PC-3 (cell line): ENCODE measurements around the gene PDCL3. TPM values are rescaled to one million over a fixed set of nuclear protein-coding genes. Genes with fewer than 3 reads are reported as not detected.

Source experiments
- ATAC-seq: fragments of 200-7000 bp; cut with Tn5 transposase; 2 replicates; pipeline ENCODE4 v1.9.1; 2020; ENCODE audit warnings: mild to moderate bottlenecking, moderate library complexity
- BruUV-seq: library from RNA; stranded (reverse); fragments of 400-500 nt; replicated peaks from 2 replicates; lab custom pipeline; 2021; lab: Mats Ljungman, UMichigan
- CTCF ChIA-PET: fragments of 300-600 bp; sonication (Branson Sonifier 250); formaldehyde crosslinking; loops from one replicate; lab custom pipeline; 2022; ENCODE audit warnings: antibody characterized with exemption; lab: Charles Lee
- POLR2A ChIA-PET: fragments of 300-600 bp; sonication (Branson Sonifier 250); formaldehyde crosslinking; loops from one replicate; lab custom pipeline; 2022; ENCODE audit warnings: antibody characterized with exemption; ENCODE audit not compliant: unreplicated experiment; lab: Charles Lee
- DNase-seq: peaks from one replicate; pipeline ENCODE4 v3.0.0-alpha.2; 2015
- H2AFZ ChIP-seq: fragments of 300-600 bp; sonication (generic); 2 replicates; pipeline ENCODE4 v1.6.0; 2016; ENCODE audit warnings: antibody characterized with exemption, low read length
- H3F3A ChIP-seq: fragments of 300-600 bp; sonication (generic); one replicate; pipeline ENCODE4 v1.6.0; 2017; ENCODE audit warnings: antibody characterized with exemption, low read length, control low read depth, mild to moderate bottlenecking; ENCODE audit not compliant: unreplicated experiment
- H3K27ac ChIP-seq: fragments of 300-600 bp; sonication (generic); 2 replicates; pipeline ENCODE4 v1.5.1; 2016; ENCODE audit warnings: mild to moderate bottlenecking, low read length
- H3K27me3 ChIP-seq: fragments of 300-600 bp; sonication (generic); 2 replicates; pipeline ENCODE4 v1.6.1; 2016; ENCODE audit warnings: low read length, mixed read lengths
- H3K36me3 ChIP-seq: fragments of 300-600 bp; sonication (generic); 2 replicates; pipeline ENCODE4 v1.6.1; 2016; ENCODE audit warnings: low read depth, mixed run types, low read length, mixed read lengths
- H3K4me1 ChIP-seq: fragments of 300-600 bp; sonication (generic); 2 replicates; pipeline ENCODE4 v1.5.1; 2016; ENCODE audit warnings: low read length; ENCODE audit not compliant: insufficient read depth
- H3K4me2 ChIP-seq: fragments of 300-600 bp; sonication (generic); 2 replicates; pipeline ENCODE4 v1.6.0; 2016; ENCODE audit warnings: low read length
- H3K4me3 ChIP-seq: fragments of 300-600 bp; sonication (generic); 2 replicates; pipeline ENCODE4 v1.5.1; 2016; ENCODE audit warnings: mild to moderate bottlenecking, low read length, mixed read lengths
- H3K79me2 ChIP-seq: fragments of 300-600 bp; sonication (generic); 2 replicates; pipeline ENCODE4 v1.6.1; 2017; ENCODE audit warnings: low read length, mixed read lengths
- H3K9ac ChIP-seq: fragments of 300-600 bp; sonication (generic); 2 replicates; pipeline ENCODE4 v1.6.0; 2016; ENCODE audit warnings: mild to moderate bottlenecking, low read length
- H3K9me2 ChIP-seq: fragments of 300-600 bp; sonication (generic); replicated peaks from 2 replicates; pipeline ENCODE4 v1.6.1; 2016; ENCODE audit warnings: mixed run types, low read length, mixed read lengths
- H3K9me3 ChIP-seq: fragments of 300-600 bp; sonication (generic); 2 replicates; pipeline ENCODE4 v1.6.1; 2016; ENCODE audit warnings: low read length, mixed read lengths
- H4K20me1 ChIP-seq: fragments of 300-600 bp; sonication (generic); 2 replicates; pipeline ENCODE4 v1.6.1; 2016; ENCODE audit warnings: low read length, mixed read lengths
- EZH2 ChIP-seq: fragments of 300-600 bp; sonication (generic); IDR thresholded peaks from one replicate; pipeline ENCODE4 v1.6.1; 2017; ENCODE audit warnings: antibody characterized with exemption, mild to moderate bottlenecking, low read length; ENCODE audit not compliant: unreplicated experiment
- EZH2phosphoT487 ChIP-seq: fragments of 300-600 bp; sonication (generic); IDR thresholded peaks from 2 replicates; pipeline ENCODE4 v1.6.1; 2018; ENCODE audit warnings: mild to moderate bottlenecking, antibody characterized with exemption, low read length, borderline replicate concordance
- intact Hi-C: fragments of 100-400 bp; cut with micrococcal nuclease; formaldehyde crosslinking; loops from 2 replicates; pipeline ENCODE4 v1.9.0; 2023
- total RNA-seq: library from RNA; depleted of rRNA; stranded (reverse); fragments of >200 nt; gene quantifications from 2 replicates; pipeline ENCODE4 v1.2.3, GENCODE V29; 2014
- TF ChIP-seq, protein P1 (sequence below): fragments of 300-600 bp; sonication (generic); conservative IDR thresholded peaks from 2 replicates; pipeline ENCODE4 v1.5.1; 2017; ENCODE audit warnings: antibody characterized with exemption, low read depth, mild to moderate bottlenecking, low read length

PDCL3 gene
- total RNA-seq, 1 experiment from 2014 or later: 27.2 TPM

DNA sequence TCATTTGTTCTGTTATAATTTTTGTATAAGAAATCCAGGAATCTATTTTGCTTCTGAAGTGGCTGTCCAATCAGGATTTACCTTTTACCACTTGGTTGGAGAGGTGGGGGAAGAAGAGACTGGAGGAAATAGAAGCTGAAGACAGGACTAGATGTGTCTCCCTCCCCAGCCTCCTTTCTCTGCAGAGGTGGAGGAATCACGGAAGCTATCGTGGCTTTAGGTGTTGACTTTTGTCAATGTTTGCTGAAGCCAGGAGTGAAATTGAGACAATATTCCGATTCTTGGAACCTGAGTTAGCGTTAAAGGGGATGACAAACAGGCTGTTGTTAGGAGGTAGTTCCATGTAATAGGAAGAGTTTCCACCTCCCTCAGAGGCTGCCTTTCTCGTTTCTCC lies 43.5 kb downstream of the PDCL3 start:
- Histone ChIP-seq H3K27ac (no peak overlapping the region; the same call in 1 of the 2 replicates), H3K9ac (peak overlapping the region; percentile 28), H3K4me3 (peak overlapping the region; percentile 57), H3K4me1 (peaks cover 9% of the 10 kb centered on the region; the same call in 1 of the 2 replicates), H3K27me3 (no peaks in the 10 kb centered on the region), H3K4me2 (peak overlapping the region; percentile 79), H4K20me1 (no peaks in the 10 kb centered on the region), H3K36me3 (no peaks in the 10 kb centered on the region), H3F3A (no peaks in the 10 kb centered on the region), H2AFZ (peak overlapping the region; percentile 84), H3K9me3 (no peaks in the 10 kb centered on the region), H3K9me2 (no peaks in the 10 kb centered on the region), H3K79me2 (no peaks in the 10 kb centered on the region)
- TF ChIP-seq, protein P1, sequence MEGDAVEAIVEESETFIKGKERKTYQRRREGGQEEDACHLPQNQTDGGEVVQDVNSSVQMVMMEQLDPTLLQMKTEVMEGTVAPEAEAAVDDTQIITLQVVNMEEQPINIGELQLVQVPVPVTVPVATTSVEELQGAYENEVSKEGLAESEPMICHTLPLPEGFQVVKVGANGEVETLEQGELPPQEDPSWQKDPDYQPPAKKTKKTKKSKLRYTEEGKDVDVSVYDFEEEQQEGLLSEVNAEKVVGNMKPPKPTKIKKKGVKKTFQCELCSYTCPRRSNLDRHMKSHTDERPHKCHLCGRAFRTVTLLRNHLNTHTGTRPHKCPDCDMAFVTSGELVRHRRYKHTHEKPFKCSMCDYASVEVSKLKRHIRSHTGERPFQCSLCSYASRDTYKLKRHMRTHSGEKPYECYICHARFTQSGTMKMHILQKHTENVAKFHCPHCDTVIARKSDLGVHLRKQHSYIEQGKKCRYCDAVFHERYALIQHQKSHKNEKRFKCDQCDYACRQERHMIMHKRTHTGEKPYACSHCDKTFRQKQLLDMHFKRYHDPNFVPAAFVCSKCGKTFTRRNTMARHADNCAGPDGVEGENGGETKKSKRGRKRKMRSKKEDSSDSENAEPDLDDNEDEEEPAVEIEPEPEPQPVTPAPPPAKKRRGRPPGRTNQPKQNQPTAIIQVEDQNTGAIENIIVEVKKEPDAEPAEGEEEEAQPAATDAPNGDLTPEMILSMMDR: no peak
- no peak for TF ChIP-seq EZH2
- no peak for TF ChIP-seq EZH2phosphoT487
- intact Hi-C loops: loop anchor here (2.0 kb wide), 1 partner anchor 378 kb away; no protein-coding TSS in a partner anchor
- peak; percentile 36 for ATAC-seq
- POLR2A ChIA-PET: interaction anchor here (0.5 kb wide), 1 partner anchor 161 kb away, joined by 4 read pairs; no protein-coding TSS in a partner anchor
- no TSS peak for BruUV-seq
- DNase-seq: peak; percentile 26
- CTCF ChIA-PET: interaction anchor here (0.5 to 0.6 kb wide), 2 partner anchors 212 to 396 kb away, joined by 4 to 5 read pairs; partner anchors contain the start of gene RPL31

DNA sequence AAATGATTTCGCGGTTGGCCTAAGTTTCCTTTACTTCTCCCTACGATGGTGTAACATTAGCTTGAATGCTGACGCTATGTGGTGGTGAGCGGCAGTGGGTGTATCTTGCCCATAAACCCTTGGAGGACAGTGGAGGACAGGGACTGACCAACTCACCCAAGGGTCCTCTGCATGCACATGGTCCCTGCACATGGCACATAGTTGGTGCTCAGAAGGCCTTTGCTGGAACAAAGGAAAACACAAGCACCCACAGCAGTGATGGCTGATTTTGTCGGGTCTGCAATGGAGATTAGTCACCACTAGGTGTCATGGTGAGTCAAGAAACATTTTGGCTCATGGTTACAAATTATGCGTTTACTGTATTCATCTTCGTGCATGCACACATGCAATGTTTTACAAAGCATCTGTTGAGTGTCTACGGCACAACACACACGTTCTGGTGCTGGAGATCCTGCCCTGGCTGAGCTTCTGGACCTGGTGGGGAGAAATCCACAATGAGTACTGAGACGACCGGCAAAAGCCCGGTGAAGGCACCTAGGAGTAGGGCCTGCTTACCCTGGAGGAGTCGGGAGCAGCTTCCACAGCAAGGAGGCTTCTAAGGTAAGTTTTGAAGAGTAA lies 44.0 kb downstream of the PDCL3 start:
- peak overlapping the region; percentile 84 for H2AFZ ChIP-seq
- ATAC-seq: peak; percentile 66
- H3K27ac ChIP-seq: no peak overlapping the region; the same call in 1 of the 2 replicates
- H4K20me1 ChIP-seq: no peaks in the 10 kb centered on the region
- BruUV-seq: no TSS peak
- no peak for TF ChIP-seq EZH2
- TF ChIP-seq, protein P1: peak; percentile 95
- CTCF ChIA-PET: interaction anchor here (0.5 kb wide), 2 partner anchors 212 kb away, joined by 3 to 4 read pairs; no protein-coding TSS in a partner anchor
- H3K4me3 ChIP-seq: peak overlapping the region; percentile 57
- H3K79me2 ChIP-seq: no peaks in the 10 kb centered on the region
- intact Hi-C loops: loop anchor here (2.0 kb wide), 1 partner anchor 378 kb away; no protein-coding TSS in a partner anchor
- no peaks in the 10 kb centered on the region for H3K36me3 ChIP-seq
- H3K4me2 ChIP-seq: peak overlapping the region; percentile 79
- no peaks in the 10 kb centered on the region for H3K9me3 ChIP-seq
- peak overlapping the region; percentile 28 for H3K9ac ChIP-seq
- H3K27me3 ChIP-seq: no peaks in the 10 kb centered on the region
- no peaks in the 10 kb centered on the region for H3F3A ChIP-seq
- DNase-seq: peak; percentile 78
- peaks cover 9% of the 10 kb centered on the region; the same call in 1 of the 2 replicates for H3K4me1 ChIP-seq
- POLR2A ChIA-PET: no interaction called here
- no peaks in the 10 kb centered on the region for H3K9me2 ChIP-seq

DNA sequence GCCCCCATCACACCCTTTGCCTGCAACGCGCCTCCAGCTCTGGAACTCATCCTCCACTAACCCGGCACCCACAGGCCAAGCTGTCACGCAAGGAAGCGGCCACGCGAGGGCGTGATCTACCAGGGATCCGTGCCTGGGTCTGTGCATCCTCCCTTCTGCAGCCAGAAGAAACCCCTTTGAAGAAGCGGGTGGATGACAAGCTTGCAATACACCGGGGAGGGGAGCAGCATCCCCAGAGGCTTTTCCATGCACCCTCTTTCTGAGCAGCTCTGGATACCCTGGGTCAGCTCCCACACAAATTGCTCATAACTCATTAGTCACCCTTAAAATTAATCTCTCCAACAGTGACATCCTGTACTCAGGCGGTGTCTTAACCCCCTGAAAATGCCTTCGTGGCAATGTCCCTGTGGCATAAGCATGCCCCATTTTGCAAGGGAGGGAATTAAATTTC lies 47.6 kb downstream of the PDCL3 start:
- H3K4me2 ChIP-seq: no peak overlapping the region
- no peaks in the 10 kb centered on the region for H3K79me2 ChIP-seq
- no peak overlapping the region for H3K4me3 ChIP-seq
- BruUV-seq: no TSS peak
- H3K9me3 ChIP-seq: no peaks in the 10 kb centered on the region
- H2AFZ ChIP-seq: no peak overlapping the region
- no peaks in the 10 kb centered on the region for H3K36me3 ChIP-seq
- no peaks in the 10 kb centered on the region for H3K27me3 ChIP-seq
- DNase-seq (peak; percentile 82), ATAC-seq (peak; percentile 78)
- H3K27ac ChIP-seq: no peak overlapping the region
- H4K20me1 ChIP-seq: no peaks in the 10 kb centered on the region
- H3F3A ChIP-seq: no peaks in the 10 kb centered on the region
- intact Hi-C loops: loop anchor here (2.0 to 5.0 kb wide), 2 partner anchors 107 to 208 kb away; no protein-coding TSS in a partner anchor
- H3K9ac ChIP-seq: no peak overlapping the region
- TF ChIP-seq EZH2 (no peak), EZH2phosphoT487 (no peak)
- TF ChIP-seq, protein P1: peak; percentile 90
- ChIA-PET POLR2A (no interaction called here), CTCF (interaction anchor here (1.2 to 1.6 kb wide), 3 partner anchors 152 to 293 kb away, joined by 3 to 10 read pairs (median 8); no protein-coding TSS in a partner anchor)
- no peaks in the 10 kb centered on the region for H3K9me2 ChIP-seq
- H3K4me1 ChIP-seq: peaks cover 9% of the 10 kb centered on the region; the same call in 1 of the 2 replicates
